HEK293T (cell line): ENCODE results near the gene UNC93B1.

ENCODE experiments used
- BHLHE40 ChIP-seq: fragments of 450-650 bp; IDR thresholded peaks from 2 replicates; pipeline ENCODE4 v1.6.1; 2016; ENCODE audit warnings: mild to moderate bottlenecking, moderate library complexity, borderline replicate concordance
- TARDBP ChIP-seq: fragments of 450-650 bp; IDR thresholded peaks from 2 replicates; pipeline ENCODE4 v1.6.1; 2016

DNA sequence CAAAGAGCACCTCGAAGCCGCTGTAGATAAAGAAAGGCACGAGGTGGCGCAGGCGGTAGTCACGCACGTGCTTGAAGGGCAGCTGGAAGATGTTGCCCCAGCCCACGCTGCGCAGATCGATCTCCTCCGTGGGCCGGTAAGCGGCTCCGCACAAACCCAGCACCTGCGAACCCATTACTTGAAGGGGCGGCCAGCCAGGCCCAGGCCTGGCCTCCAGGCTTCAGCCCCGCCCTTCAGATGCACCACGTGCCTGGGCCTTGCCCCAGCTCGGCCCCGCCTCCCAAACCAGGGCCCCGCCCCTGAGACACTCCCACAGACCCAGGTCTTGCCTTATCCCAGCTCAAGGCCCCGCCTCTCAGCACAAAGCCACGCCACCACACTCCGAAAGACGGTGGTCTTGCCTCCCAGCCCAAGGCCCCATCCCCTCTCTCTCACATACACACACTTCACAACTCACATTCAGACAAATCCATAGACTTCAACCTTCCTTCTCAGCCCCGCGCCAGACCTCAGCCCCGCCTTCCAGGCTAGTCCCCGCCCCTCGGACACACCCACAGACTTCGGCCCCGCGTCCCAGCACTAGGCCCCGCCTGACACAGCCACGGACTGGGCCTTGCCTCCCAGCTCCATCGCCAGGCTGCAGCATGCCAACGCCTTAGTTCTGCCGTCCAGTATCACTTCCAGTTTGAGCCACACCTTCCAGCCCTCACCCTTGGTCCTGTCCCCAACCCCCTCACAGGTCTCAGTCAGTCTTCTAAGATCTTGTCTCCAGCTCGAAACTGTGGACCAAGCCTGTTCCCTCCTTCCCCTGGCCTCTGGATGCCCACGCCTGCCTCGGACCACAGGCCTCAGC is 7.0 kb downstream of the UNC93B1 start:
- TF ChIP-seq BHLHE40: no peak
- TF ChIP-seq TARDBP: no peak
